ENCODE measurements around the gene NRF1. TPM values are rescaled to one million over a fixed set of nuclear protein-coding genes. Genes with fewer than 3 reads are reported as not detected.

The NRF1 gene
- polyA plus RNA-seq, 2 of the 4 experiments (the other 2 are of a cell fraction): 11.2 to 18.5 TPM

DNA sequence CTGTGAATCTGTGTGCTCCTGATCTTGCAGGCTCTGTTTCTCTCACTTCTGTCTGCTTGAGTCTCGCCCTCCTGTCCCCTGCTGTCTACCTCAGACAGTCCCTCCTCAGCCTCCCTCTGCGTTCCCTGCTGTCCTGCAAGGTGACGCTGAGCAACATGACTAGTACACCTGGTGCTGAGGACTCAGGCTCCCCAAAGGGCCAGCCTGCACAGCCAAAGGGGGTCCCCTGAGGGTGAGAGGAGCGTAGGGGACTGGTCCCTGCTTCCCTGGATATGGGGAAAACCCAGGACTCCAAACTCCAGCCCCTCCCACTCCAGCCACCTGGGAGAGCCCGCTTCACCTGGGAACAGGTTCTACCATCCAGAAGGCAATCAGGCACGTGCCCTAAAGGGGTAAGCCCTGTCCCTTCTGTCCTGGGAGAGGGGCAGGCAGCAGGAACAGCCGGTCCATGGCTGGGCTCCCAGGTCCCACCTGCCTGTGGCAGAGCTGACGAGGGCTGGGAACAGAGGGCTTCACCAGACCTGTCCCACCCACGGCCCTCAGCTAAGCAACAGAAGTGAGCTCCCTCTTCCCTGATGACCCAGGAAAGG lies 184.8 kb downstream of the NRF1 start:
- Histone ChIP-seq H3K9me3 (no peaks in the 10 kb centered on the region), H3K27ac (no peak overlapping the region), H3K4me1 (no peaks in the 10 kb centered on the region), H3K4me3 (no peak overlapping the region), H3K4me2 (no peak overlapping the region)
- ChIA-PET CTCF (interaction anchor here (1.5 kb wide), 1 partner anchor 578 kb away, joined by 3 read pairs; no protein-coding TSS in a partner anchor), POLR2A (no interaction called here)
- DNase-seq (ENCODE audit: low read depth in 1 of 2, low spot score in 1 of 2): no peak
- 95% methylated on average over 7 of the region's 9 CpGs for WGBS (ENCODE audit: missing lambda C conversion rate)
- no peak for ATAC-seq
- no peak for TF ChIP-seq SREBF2 (IDR thresholded peaks at IDR 0.05)
- TF ChIP-seq FOXS1 (CRISPR knock-in tag; IDR thresholded peaks at IDR 0.05): no peak
- TF ChIP-seq RAD21 (conservative IDR thresholded peaks at IDR 0.05 in 1 of 2, IDR thresholded peaks at IDR 0.05 in 1 of 2): no peak
- TF ChIP-seq GATA3 (IDR thresholded peaks at IDR 0.05; ENCODE audit: borderline replicate concordance): no peak
- TF ChIP-seq, protein P1, sequence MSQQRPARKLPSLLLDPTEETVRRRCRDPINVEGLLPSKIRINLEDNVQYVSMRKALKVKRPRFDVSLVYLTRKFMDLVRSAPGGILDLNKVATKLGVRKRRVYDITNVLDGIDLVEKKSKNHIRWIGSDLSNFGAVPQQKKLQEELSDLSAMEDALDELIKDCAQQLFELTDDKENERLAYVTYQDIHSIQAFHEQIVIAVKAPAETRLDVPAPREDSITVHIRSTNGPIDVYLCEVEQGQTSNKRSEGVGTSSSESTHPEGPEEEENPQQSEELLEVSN (IDR thresholded peaks at IDR 0.05; ENCODE audit: borderline replicate concordance, low read depth): no peak
- TF ChIP-seq HOXA7 (CRISPR knock-in tag; IDR thresholded peaks at IDR 0.05): no peak
- no peak for TF ChIP-seq EHMT2 (IDR thresholded peaks at IDR 0.05; ENCODE audit: low read depth)
- TF ChIP-seq ZFP36 (IDR thresholded peaks at IDR 0.05; ENCODE audit: borderline replicate concordance, partially characterized antibody): no peak
- TF ChIP-seq KDM5A (IDR thresholded peaks at IDR 0.05): no peak
- no peak for TF ChIP-seq FOSL2 (IDR thresholded peaks at IDR 0.05)
- TF ChIP-seq FOSL2 (CRISPR knock-in tag; IDR thresholded peaks at IDR 0.05): no peak
- no peak for TF ChIP-seq CBX8 (IDR thresholded peaks at IDR 0.05)
- no peak for TF ChIP-seq JUN (IDR thresholded peaks at IDR 0.05)
- no peak for TF ChIP-seq HDAC2 (IDR thresholded peaks at IDR 0.05)
- no peak for TF ChIP-seq FOSB (CRISPR knock-in tag; IDR thresholded peaks at IDR 0.05)
- TF ChIP-seq HMGXB4 (CRISPR knock-in tag; IDR thresholded peaks at IDR 0.05; ENCODE audit: borderline replicate concordance): no peak
- no peak for TF ChIP-seq ESRRA (IDR thresholded peaks at IDR 0.05; ENCODE audit: borderline replicate concordance, low read length)
- no peak for TF ChIP-seq HOXB13 (CRISPR knock-in tag; IDR thresholded peaks at IDR 0.05; ENCODE audit: low read depth)
- no peak for TF ChIP-seq MAZ (IDR thresholded peaks at IDR 0.05; ENCODE audit: borderline replicate concordance, low read depth, low read length)
- no peak for TF ChIP-seq ZSCAN20 (CRISPR knock-in tag; IDR thresholded peaks at IDR 0.05)
- no peak for TF ChIP-seq CEBPB (IDR thresholded peaks at IDR 0.05)
- FAIRE-seq: no peak

DNA sequence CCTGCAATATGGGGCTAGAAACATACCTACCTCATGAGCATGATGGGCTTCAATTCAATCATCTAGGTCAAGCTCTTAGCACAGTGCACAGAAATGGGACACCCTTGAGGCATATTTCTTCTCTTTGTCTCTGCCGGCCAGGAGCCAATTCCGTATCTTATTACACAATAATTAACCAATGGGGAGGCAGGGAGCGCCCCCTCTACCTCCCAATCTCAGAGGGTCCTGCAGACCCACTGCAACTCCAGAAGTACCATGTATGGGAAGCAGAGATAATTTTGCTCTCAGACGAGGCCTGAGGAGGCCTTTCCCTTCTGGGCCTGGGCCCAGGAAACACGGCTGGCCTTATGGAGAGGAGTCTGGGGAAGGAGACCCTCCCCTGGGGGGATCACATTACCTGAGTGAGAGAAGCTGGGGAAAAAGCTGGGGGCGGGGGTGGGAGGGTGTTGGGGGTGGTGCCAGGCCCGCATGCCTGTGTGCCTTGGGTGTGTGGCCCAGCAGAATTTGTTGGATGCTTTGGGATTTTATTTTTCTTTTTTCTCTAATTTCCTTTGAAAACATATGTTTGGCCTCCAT lies 185.8 kb downstream of the NRF1 start:
- no peaks in the 10 kb centered on the region for H3K4me1 ChIP-seq
- ChIA-PET POLR2A (no interaction called here), CTCF (interaction anchor here (2.2 kb wide), 1 partner anchor 27 kb away, joined by 8 read pairs; no protein-coding TSS in a partner anchor)
- H3K27ac ChIP-seq: no peak overlapping the region
- TF ChIP-seq EHMT2 (IDR thresholded peaks at IDR 0.05; ENCODE audit: low read depth) (no peak), ZC3H11A (IDR thresholded peaks at IDR 0.05) (no peak), HOXB13 (CRISPR knock-in tag; IDR thresholded peaks at IDR 0.05; ENCODE audit: low read depth) (no peak)
- TF ChIP-seq, protein P2, sequence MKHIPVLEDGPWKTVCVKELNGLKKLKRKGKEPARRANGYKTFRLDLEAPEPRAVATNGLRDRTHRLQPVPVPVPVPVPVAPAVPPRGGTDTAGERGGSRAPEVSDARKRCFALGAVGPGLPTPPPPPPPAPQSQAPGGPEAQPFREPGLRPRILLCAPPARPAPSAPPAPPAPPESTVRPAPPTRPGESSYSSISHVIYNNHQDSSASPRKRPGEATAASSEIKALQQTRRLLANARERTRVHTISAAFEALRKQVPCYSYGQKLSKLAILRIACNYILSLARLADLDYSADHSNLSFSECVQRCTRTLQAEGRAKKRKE (CRISPR knock-in tag; IDR thresholded peaks at IDR 0.05; ENCODE audit: low read depth): no peak
- H3K4me2 ChIP-seq: no peak overlapping the region
- ATAC-seq (no peak), FAIRE-seq (no peak), DNase-seq (ENCODE audit: low read depth in 1 of 2, low spot score in 1 of 2) (no peak)
- H3K4me3 ChIP-seq: no peak overlapping the region
- H3K9me3 ChIP-seq: no peaks in the 10 kb centered on the region
- WGBS (ENCODE audit: missing lambda C conversion rate): 65% methylated on average over 7 of the region's 7 CpGs

Measured in A549 (cell line).